Subcutaneous adipose tissue (tissue), 4 donors: ENCODE data around the gene TECPR2. TPM values are rescaled to one million over a fixed set of nuclear protein-coding genes. Genes with fewer than 3 reads are reported as not detected.

Source experiments
- CTCF ChIP-seq: fragments of 450-650 bp; IDR thresholded peaks from one replicate; pipeline ENCODE4 v1.5.1; 2016; ENCODE audit warnings: low read depth, mild to moderate bottlenecking, control low read depth, antibody characterized with exemption, moderate library complexity
- total RNA-seq, 4 donors: library from RNA; depleted of rRNA; stranded (reverse); fragments of >200 nt; gene quantifications; one replicate each; pipeline ENCODE4 v1.1.0, GENCODE V29; 2016

TECPR2 gene
- total RNA-seq, 4 donors from 2014 or later, result 14.4 to 23.0 (median 15.0) TPM

GRCh38 chr14:102530828-102531478 is 168.2 kb downstream of the TECPR2 start:
- no peak for TF ChIP-seq CTCF

- TF ChIP-seq CTCF, result no peak
Measured at GRCh38 chr14:102532204-102532658, 169.5 kb downstream of the TECPR2 start.

DNA sequence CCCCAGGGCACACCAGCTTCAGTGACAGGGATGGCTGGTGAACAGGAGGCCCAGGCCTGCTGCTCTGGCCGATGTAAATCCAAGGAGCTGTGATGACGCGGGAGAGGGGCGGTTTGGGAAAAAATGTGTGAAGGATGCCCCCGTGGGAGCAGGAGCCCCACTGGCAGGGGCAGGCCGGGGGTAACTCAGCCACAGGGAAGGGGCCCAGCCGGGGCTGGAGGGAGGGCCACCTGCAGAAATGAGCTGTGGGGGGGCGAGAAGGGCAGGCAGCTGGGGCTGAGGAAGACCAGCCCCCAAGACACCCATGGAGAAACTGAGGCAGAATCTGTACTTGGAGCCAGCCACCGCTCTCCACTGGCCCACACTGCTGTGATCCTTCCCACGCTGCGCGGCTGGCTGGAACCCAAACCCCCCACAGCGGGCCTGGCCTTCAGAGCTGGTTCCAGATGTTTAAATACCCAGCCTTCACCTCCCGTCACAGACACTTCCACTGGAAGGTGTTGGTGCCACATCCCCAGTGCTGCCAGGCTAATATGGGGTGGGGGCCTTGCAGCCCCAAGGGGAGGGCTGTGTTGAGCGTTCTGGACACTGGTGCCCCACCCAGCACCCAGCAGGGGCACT is 175.3 kb downstream of the TECPR2 start:
- TF ChIP-seq CTCF, result no peak

DNA sequence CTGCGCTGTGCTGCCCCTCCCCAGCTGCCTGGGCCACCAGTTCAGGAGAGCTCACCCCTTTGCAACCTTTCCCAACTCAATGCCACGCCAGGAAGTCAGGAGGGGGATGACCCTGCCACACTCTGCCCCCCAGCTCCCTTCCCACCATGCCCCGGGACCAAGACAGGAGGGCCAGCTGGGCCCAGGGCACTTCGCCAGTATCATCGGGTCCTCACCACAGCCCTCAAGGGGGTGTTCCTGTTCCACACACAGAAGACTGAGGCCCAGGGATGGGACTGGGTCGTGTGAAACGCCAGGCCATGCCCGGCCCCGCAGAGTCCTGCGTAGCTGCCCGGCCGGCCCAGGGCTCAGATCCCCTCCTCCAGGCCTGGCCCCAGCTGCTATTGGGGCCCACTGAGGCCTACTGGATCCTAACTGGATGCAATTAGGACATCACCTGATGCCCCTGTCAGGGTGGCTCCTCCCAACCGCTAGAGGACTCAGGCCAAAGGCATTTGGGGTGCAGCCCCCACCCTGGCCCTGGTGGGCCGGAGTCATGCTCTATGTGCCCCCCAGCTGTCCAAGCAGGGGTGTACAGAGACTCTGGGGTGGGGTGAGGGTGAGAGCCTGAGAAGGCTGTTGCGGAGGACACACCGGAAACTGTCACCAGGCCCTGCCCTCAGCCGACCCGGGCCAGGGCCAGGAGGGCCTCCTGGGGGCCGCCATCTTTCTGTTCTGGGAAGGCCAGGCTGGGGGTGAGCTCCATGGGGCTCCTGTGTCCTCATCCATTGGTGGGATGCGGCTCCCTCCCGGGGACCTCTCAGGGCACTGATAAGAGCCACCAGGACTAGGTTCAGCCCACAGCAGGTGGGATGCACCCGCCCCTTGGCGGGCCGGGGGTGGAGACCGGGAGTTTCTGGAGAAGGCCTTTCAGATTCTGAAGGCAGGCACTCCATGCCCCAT is 176.1 kb downstream of the TECPR2 start:
- TF ChIP-seq CTCF, result no peak

DNA sequence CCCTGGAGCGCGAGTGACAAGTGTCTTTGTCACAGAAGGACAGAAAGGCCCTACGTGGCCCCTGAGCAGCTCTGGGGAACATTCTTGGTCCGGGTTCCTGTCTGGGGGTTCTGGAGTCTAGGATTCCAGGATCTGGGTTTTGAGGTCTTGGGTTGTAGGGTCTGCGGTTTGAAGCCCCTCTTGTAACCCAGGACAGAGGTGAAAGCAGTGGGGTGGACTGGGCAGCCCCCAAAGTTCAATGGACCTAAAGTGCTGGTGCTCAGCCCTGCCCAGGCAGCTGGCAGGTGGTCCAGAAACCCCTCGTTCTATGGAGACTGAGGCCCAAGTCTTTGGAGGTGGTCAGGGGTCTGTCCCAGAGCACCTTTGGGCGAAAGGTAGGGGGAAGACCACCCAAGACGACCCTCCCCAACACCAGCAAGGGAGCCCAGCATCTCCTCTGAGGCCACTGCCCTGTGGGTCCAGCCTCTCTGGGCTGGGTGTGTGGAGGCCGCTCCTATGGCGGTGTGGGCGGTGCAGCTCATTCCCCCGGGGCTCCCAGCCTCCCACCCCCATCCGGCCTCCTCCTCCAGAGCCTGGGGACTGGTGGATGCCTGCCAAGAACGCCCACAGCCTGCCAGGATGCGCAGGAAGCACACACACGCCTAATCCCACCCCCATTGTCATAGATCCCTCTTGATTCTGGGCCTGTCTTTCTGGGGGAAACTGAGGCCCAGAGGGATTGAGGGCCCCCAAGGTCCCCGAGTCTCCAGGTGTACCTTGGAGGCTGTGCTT is 177.0 kb downstream of the TECPR2 start:
- TF ChIP-seq CTCF, result no peak

GRCh38 chr14:102540315-102541028 is 177.7 kb downstream of the TECPR2 start:
- TF ChIP-seq CTCF, result no peak
